Mucosa of descending colon (tissue), 3 donors: Measurements from ENCODE around the gene CCR9. TPM values are rescaled to one million over a fixed set of nuclear protein-coding genes. Genes with fewer than 3 reads are reported as not detected.

Experiments used
- ATAC-seq: fragments of 200-7000 bp; cut with Tn5 transposase; one replicate; pipeline ENCODE4 v1.9.1; 2020; ENCODE audit warnings: mild to moderate bottlenecking, moderate library complexity
- DNase-seq, 3 donors: peaks; one replicate each; pipeline ENCODE4 v3.0.0-alpha.2; 2020
- H3K36me3 ChIP-seq: fragments of 200-600 bp; one replicate; pipeline ENCODE4 v1.8.0; 2021; ENCODE audit warnings: low read depth, mild to moderate bottlenecking
- H3K4me1 ChIP-seq: fragments of 200-600 bp; one replicate; pipeline ENCODE4 v1.8.0; 2021; ENCODE audit warnings: low read depth, mild to moderate bottlenecking
- H3K4me3 ChIP-seq: fragments of 200-600 bp; one replicate; pipeline ENCODE4 v1.8.0; 2021; ENCODE audit warnings: mild to moderate bottlenecking
- H3K9me3 ChIP-seq: fragments of 200-600 bp; one replicate; pipeline ENCODE4 v1.8.0; 2021; ENCODE audit warnings: mild to moderate bottlenecking
- intact Hi-C, 2 donors: fragments of 100-400 bp; cut with DNase I in 1 of 2; cut with micrococcal nuclease in 1 of 2; formaldehyde crosslinking; loops; one replicate each; pipeline versions ENCODE4 v1.11.0 to v1.11.1; 2022; cut with DNase I, micrococcal nuclease
- total RNA-seq, 3 donors: library from RNA; stranded (reverse); fragmentation: NEBNext Ultra II Directional in 2 of 3; extraction: Animal tissue kit (Norgen Biotek cat#: 25700) in 2 of 3; gene quantifications; one replicate each; pipeline versions ENCODE4 v1.2.1 to v1.2.4, GENCODE V29; 2021 to 2023
- TF ChIP-seq, protein P1 (sequence below): fragments of 200-600 bp; IDR thresholded peaks from one replicate; pipeline ENCODE4 v1.8.0; 2022; ENCODE audit warnings: antibody characterized with exemption, mild to moderate bottlenecking
- donor health status: DM: no; HTN: no; CAD: no; lungs with moderate emphysema.
- donor health status: DM: no; HTN: no; CAD: no.
- donor health status: DM: no; HTN: yes; CAD: no.

Gene CCR9
- total RNA-seq, 3 donors from 2014 or later = 0.12 to 0.22 TPM; not detected in 1

- Histone ChIP-seq H3K36me3 (no peaks in the 10 kb centered on the region), H3K4me1 (no peaks in the 10 kb centered on the region), H3K9me3 (no peaks in the 10 kb centered on the region), H3K4me3 (no peak overlapping the region)
- ATAC-seq (no peak), DNase-seq (no peak)
- intact Hi-C loops = no loop called here
- TF ChIP-seq, protein P1, sequence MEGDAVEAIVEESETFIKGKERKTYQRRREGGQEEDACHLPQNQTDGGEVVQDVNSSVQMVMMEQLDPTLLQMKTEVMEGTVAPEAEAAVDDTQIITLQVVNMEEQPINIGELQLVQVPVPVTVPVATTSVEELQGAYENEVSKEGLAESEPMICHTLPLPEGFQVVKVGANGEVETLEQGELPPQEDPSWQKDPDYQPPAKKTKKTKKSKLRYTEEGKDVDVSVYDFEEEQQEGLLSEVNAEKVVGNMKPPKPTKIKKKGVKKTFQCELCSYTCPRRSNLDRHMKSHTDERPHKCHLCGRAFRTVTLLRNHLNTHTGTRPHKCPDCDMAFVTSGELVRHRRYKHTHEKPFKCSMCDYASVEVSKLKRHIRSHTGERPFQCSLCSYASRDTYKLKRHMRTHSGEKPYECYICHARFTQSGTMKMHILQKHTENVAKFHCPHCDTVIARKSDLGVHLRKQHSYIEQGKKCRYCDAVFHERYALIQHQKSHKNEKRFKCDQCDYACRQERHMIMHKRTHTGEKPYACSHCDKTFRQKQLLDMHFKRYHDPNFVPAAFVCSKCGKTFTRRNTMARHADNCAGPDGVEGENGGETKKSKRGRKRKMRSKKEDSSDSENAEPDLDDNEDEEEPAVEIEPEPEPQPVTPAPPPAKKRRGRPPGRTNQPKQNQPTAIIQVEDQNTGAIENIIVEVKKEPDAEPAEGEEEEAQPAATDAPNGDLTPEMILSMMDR = no peak
These were observed 1.8 kb upstream of the CCR9 start for GRCh38 chr3:45884368-45885201.

- Histone ChIP-seq H3K36me3 (no peaks in the 10 kb centered on the region), H3K4me1 (no peaks in the 10 kb centered on the region), H3K9me3 (no peaks in the 10 kb centered on the region), H3K4me3 (no peak overlapping the region)
- DNase-seq (no peak), ATAC-seq (no peak)
- TF ChIP-seq, protein P1 = no peak
- intact Hi-C loops = no loop called here
These were observed 942 bp downstream of the CCR9 start for GRCh38 chr3:45887285-45887684.

DNA sequence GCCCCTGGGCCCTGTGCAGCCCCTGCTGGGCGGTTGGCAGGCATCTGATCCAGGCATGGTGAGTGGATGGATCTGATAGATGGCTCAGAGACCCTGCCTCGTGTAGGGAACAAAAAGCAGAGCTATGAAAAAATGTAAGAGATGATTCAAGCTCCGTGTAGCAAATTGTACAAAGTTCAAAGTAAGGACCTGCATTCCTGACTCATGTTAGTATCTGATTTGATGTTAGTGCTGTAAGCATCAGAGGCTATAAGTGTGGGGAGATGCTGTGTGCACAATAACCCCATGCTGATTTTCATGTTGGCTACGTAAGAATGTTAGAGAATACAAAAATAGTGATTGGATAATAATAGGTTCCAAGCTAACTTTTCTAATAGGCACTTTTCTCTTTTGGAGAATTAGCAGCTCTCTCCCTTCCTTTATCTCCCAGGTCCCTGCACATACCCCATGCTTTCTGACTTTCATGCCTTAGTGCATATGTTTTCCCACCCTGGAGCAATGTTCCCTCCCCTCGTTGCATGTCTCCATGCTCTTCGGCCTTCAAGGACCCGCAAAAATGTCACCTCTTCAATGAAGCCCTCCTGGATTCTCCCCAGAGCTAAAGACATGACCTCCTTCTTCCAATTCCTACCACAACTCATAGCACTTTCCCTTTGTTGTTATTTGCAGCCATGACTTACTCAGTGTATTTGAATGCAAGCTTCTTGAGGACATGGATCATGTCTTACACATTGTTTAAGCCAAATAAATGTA, 1.6 kb downstream of the CCR9 start:
- H3K4me1 ChIP-seq = no peaks in the 10 kb centered on the region
- H3K9me3 ChIP-seq = no peaks in the 10 kb centered on the region
- H3K36me3 ChIP-seq = no peaks in the 10 kb centered on the region
- TF ChIP-seq, protein P1 = no peak
- intact Hi-C loops = no loop called here
- ATAC-seq (no peak), DNase-seq (no peak)
- no peak overlapping the region for H3K4me3 ChIP-seq

- TF ChIP-seq, protein P1 = no peak
- H3K9me3 ChIP-seq = no peaks in the 10 kb centered on the region
- DNase-seq = no peak
- H3K4me1 ChIP-seq = no peaks in the 10 kb centered on the region
- no peak overlapping the region for H3K4me3 ChIP-seq
- intact Hi-C loops = no loop called here
- no peaks in the 10 kb centered on the region for H3K36me3 ChIP-seq
- ATAC-seq = no peak
These were observed 3.0 kb downstream of the CCR9 start for GRCh38 chr3:45889337-45889736.

DNA sequence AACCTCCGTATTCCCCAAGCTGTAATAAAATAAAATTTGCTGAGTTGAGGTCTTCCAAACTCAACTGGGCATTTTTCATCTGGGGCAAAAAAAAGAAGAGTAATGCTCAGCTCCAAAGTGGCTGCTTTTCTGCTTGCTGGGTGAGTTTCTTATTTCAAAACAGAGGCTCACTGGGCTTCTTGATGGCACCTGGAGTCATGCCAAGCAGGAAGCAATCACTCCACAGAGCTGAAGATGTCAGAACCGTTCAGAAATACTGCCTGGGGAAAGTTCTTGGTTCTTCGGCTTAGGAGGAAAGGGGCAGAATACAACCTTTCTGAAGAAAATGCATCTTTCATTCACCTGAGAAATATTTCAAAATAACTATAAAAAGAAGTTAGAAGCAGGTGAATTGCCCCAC, 4.1 kb downstream of the CCR9 start:
- DNase-seq (peak in 2 of 3 donors; percentile 55 to 86), ATAC-seq (peak; percentile 69)
- no peaks in the 10 kb centered on the region for H3K9me3 ChIP-seq
- intact Hi-C loops = no loop called here
- no peak overlapping the region for H3K4me3 ChIP-seq
- H3K36me3 ChIP-seq = no peaks in the 10 kb centered on the region
- TF ChIP-seq, protein P1 = no peak
- H3K4me1 ChIP-seq = no peaks in the 10 kb centered on the region
